HG03439 (cell line): ENCODE data around the gene THOC1.

Experiments
- ATAC-seq: cut with Tn5 transposase; IDR thresholded peaks from one replicate; pipeline ENCODE4 v1.9.1; 2021; ENCODE audit warnings: mild to moderate bottlenecking, moderate library complexity; ENCODE audit not compliant: unreplicated experiment

THOC1 gene

DNA sequence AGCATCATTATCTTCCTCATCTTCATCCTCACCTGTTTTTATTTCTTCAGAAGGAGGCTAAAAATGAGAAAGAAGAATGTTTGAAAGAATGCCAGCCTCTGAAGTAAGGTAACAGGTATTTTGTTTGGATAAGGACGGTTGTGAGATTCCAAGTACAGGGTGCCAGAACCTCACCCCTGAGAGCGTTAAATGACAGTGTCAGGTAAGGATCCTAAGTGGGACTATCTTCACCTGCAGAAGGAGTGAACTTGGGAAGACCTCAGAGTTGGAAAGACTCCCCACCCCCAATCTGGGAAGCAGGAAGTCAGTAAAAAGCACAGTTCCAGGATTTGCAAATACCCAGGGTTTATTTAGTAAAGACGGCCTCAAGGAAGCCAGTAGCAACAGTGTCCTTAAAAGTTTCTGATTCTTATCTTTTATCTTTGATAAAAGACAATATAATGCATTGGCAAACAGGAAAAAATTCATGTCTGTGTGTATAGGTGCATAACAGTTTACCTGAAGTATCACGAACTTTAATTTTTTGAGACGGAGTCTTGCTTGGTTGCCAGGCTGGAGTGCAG is 52.3 kb downstream of the THOC1 start:
- no peak for ATAC-seq

DNA sequence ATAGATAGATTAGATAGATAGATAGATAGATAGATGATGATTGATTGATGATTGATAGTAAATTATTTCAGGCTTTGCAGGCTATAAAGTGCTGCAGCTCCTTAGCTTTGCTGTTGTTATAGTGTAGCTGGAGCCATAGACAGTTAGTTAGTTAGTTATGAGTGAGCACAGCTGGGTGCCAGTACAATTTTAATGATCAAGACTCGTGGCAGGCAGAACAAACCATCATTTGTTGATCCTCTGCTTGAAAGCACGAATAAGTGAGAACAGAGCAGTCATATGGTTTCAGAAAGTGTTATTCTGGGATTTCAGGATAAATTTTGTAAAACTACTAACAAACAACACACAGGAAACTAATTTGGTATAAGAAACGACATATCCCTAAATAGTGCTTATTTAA is 53.9 kb downstream of the THOC1 start:
- ATAC-seq, result no peak

DNA sequence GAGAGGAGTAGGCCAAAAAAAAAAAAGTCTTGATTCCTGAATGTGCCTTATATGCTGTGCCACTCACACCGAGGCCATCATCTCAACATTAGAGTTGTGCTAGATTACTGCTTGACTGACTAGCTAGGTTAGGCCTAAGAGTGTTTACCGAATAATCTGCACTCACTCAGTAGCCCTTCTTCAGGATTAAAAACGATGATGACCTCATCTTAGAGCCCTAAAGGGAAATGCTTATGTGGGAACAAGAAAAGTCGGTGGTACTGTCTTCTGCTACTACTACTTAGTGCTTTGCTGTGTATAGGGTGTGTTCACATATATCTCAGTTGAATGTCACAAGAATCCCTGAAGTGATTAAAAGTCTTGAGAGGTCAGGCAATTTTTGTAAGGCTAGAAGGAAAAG is 54.3 kb downstream of the THOC1 start:
- ATAC-seq, result no peak

DNA sequence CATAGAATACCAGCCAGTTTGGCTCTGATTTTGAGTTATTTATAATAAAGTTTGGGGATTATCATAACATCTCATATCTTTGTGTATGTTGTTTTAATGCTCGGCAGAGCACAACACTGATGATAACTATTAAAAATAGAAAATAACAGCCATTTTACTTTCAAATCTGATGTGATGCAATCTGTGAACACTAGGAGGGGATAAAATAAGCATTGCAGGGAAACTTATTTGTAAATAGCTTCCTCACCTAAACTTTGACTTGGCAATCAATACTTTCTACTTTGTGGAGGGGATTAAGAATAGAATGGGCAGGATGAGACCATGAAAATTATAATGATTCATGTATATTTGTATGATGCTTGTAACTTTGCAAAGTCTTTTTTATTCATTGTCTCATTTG is 55.1 kb downstream of the THOC1 start:
- no peak for ATAC-seq

DNA sequence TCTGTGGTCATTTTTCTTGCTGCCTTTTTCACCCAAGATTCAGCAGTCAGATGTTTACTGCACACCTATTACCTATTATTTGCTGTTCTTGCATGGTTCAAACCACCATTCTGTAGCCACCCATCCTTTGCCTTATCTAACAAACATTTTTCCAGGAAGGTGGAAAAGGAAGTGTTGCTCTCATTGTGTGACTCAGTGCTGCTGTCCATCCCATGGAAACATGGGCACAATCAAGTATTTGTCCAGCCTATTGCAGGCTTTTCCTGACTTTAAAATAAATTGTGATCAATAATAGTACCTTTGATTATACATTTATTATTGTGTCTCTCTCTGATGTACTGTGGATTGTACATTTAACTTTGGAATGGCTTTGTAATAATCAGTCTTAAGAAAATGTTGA is 56.3 kb downstream of the THOC1 start:
- ATAC-seq, result no peak

DNA sequence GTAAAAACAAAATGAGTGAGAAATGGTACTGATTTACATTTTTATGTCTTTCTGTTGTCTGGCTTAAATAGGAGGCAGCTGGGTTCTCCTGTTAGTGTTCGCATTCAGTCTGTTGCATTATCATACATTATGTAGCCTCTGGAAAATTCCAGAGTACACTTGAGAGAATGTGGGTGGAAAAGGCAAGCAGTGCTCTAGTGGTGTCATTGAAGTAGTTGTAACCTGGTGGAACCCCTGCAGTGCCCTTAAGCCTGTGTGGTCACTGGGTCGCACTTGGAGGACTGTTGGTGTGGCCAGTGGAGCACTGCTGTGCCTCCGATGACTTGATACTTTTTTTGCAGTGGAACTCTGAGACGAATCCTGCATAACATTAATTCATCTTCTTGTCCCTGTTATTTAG is 57.1 kb downstream of the THOC1 start:
- ATAC-seq, result no peak

DNA sequence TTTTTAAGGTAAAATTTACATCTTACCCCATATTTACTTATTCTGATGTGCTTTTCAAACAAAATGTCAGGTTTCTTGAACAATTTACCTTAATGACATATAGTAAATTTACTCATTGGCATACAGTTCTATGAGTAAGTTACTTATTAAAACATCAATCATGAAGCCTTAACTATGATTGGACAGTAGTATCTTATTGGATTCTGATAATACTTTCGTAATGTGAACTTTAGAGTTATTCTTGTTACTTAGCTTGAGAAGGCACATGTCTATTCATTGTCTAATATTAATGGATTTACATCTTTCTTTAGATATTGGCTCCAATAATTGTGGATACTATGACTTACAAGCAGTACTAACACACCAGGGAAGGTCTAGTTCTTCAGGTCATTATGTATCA is 57.8 kb downstream of the THOC1 start:
- ATAC-seq, result no peak

DNA sequence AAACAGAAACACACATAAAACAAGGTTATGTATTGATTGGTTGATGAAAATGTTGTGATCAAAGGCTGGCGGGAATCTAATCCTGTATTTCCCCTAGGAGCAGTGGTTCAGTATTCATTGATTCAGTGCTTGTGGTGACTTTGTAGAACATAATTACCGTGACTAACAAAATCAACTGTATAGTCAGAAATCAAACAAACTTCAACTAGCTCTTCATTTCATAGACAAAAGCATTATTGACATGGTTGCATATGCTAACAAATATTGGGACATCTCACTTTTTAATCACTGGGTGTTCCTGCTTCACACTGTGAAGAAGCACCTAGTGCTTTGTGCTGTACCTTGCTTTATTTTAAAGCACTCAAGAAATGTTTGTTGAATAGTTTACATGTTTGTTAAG is 68.1 kb downstream of the THOC1 start:
- no peak for ATAC-seq

DNA sequence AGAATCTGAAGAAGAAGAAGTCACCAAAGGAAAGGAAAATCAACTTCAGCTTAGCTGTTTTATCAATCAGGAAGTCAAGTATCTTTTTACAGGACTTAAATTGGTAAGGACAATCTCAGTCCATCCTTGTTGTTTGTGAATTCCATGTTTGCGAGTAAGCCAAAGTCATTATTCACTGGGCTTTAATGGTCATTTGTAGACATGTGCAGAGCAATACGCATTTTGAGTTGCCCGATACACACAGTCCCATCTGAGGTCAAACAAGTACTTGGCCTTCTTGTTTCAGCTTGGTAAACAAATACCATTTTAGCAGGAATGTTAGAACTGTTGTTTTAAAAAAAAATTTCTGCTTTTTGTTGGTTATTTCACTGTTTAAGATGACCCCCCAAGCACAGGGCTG is 68.6 kb downstream of the THOC1 start:
- ATAC-seq, result no peak

DNA sequence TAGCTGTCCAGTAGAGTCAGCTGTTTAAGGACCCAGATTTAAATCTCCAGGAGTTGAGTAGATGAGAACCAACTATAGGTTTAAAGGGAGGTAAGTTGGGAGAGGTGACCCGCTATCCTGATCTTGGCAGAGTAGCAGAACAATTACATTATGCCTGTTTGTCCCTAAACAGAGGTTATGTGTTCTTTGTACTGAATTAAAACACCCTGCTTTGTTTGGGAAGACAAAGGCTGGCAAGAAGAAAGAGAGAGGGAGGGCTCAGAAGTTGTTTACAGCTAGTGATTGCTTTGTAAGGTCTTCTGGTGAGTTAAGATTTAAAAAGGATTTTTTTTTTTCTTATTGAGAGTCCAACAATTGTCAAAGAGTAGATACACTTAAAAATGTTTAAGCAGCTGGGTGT is 72.2 kb downstream of the THOC1 start:
- no peak for ATAC-seq

DNA sequence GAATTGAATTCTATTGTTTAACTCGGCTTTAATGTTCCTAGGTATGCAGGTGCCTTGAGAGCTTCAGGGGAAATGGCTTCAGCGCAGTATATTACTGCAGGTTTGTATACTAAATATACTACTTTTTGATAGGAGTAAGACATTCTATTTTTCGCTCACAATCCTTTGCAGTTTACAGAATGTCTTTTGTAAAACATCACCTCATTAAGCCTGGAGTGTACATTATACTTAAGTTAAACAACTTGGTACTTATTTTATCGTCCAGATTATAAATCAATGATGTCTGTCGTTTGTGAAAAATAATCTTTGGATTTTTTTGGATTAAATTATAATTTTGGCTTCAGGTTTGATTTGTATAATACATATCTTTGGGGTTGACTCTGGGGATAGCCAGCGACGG is 75.0 kb downstream of the THOC1 start:
- no peak for ATAC-seq

DNA sequence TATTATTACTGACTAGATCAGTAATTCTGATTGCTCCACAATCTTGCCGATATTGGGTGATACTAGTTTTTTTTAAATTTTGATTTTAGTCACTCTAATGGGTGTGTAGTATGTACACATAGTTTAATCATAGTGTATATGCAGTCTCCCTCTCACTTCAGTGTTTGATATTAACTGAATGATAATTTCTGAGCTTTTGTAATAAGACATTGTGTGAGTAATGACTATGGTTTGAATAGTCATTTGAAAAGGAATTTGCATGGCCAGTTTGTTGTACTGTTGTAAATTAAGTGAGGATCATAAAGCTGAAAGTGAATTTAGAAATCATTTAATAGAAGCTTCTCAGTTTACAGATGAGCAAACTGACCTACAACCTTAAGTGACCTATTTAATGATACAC is 76.1 kb downstream of the THOC1 start:
- ATAC-seq, result no peak

DNA sequence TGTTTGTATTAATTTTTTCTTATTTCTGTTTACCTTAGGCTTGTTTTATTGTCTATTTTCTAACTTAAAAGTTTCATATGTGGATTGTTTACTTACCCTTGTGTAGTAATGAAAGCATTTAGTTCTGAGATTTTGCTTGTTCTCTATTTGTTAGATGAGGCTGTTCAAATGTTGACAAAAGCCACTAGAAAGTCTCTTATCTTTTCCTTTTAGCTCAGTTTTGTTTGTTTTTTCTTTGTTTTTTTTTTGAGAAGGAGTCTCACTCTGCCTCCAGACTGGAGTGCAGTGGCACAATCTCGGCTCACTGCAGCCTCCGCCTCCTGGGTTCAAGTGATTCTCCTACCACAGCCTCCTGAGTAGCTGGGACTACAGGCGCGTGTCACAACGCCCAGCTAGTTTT is 78.6 kb downstream of the THOC1 start:
- ATAC-seq, result no peak

DNA sequence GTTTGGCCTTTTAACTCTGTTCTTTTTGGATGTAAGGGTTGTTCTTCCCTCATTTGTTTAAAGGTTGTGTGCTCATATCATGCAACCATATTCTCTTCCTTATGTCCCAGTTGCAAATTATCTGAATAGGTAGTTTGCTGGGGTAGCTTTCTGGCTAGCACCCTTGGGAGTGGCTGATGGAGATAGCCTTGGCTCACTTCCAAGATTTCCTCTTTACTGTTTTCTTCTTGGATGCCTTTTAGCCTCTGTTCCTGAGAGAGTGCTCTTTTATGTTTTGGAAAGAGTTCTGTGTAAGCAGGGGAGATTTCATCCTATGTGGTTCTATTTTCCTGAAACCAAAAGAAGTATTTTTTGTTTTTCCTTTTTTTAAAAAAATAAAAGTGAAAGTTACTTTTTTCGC is 84.1 kb downstream of the THOC1 start:
- ATAC-seq, result no peak

DNA sequence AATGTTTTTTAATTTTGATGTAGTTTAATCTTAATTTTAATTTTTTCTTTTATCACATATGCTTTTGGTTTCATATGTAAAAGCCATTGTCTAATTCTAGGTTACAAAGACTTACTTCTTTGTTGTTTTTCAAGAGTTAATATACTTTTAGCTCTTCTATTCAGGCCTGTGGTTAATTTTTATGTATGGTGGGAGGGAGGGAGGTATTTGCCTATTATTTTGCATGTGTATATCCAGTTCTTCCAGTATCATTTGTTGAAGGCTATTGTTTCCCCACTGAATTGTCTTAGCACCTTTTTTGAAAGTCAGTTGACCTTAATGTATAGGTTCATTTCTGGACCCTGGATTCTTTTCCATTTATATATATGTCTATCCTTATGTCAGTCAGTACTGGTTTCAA is 86.1 kb downstream of the THOC1 start:
- no peak for ATAC-seq

DNA sequence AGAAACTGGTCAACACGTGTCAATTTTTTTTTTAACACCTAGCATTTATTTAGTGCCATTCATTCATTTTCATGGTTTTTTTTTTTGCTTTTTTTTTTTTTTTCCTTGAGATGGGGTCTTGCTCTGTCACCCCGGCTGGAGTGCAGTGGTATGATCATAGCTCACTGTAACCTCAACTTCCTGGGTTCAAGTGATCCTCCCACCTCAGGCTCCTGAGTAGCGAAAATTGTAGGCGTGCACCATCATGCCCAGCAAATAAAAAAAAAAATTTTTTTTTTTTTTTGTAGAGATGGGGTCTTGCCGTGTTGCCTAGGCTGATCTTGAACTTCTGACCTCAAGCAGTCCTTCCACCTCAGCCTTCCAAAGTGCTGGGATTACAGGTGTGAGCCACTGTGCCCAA is 88.3 kb downstream of the THOC1 start:
- no peak for ATAC-seq

DNA sequence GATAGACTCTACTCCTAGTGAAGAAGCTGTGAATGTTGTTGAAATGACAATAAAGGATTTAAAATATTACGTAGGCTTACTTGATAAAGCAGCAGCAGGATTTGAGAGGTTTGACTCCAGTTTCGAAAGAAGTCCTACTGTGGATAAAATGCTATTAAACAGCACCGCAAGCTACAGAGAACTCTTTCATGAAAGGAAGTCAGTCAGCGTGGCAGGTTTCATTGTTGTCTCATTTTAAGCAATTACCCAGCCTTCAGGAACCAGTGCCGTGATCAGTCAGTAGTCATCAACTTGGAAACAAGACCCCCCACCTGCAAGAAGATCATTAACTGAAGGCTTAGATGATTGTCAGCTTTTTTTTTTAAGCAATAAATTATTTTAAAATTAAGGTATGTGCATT is 95.5 kb downstream of the THOC1 start:
- no peak for ATAC-seq
